CD4-positive, alpha-beta memory T cell (primary cell): Measurements from ENCODE around the gene RABEP1. TPM values are rescaled to one million over a fixed set of nuclear protein-coding genes. Genes with fewer than 3 reads are reported as not detected.
A peak's percentile ranks its signal among the peaks of the same experiment; 100 is the strongest.
"Not testable (repeated sequence)": the region's sequence is repeated elsewhere in the genome, so short reads cannot be mapped to it uniquely, and the experiment has no call there.

Source experiments
- CTCF ChIA-PET: fragments of 350-600 bp; sonication (Branson Sonifier 250); formaldehyde crosslinking; loops from one replicate; lab custom pipeline; 2021; ENCODE audit warnings: inconsistent platforms; ENCODE audit not compliant: partially characterized antibody; lab: Charles Lee
- POLR2A ChIA-PET: fragments of 350-600 bp; sonication (Branson Sonifier 250); formaldehyde crosslinking; loops from one replicate; lab custom pipeline; 2021; ENCODE audit not compliant: partially characterized antibody; lab: Charles Lee
- DNase-seq, 5 donors: peaks; one replicate each; pipeline versions ENCODE4 v3.0.0 to v3.0.0-alpha.2; 2020 to 2022; ENCODE audit warnings: mixed read lengths in 1 of 5
- H3K27ac ChIP-seq: one replicate; pipeline ENCODE4 v1.7.0; 2013; ENCODE audit warnings: low read depth, low read length
- H3K27me3 ChIP-seq: 2 replicates; pipeline ENCODE4 v1.7.0; 2013; ENCODE audit warnings: mild to moderate bottlenecking, low read length, moderate library complexity; ENCODE audit not compliant: insufficient read depth
- H3K36me3 ChIP-seq: 2 replicates; pipeline ENCODE4 v1.7.0; 2013; ENCODE audit warnings: mild to moderate bottlenecking, low read length, moderate library complexity; ENCODE audit not compliant: insufficient read depth
- H3K4me1 ChIP-seq: 2 replicates; pipeline ENCODE4 v1.7.0; 2013; ENCODE audit warnings: mild to moderate bottlenecking, low read length, moderate library complexity; ENCODE audit not compliant: insufficient read depth
- H3K4me3 ChIP-seq, 2 donors: one replicate each; pipeline ENCODE4 v1.7.0; 2013; ENCODE audit warnings: low read length in 2 of 2, mild to moderate bottlenecking in 1 of 2
- H3K9me3 ChIP-seq, 2 donors: one replicate each; pipeline ENCODE4 v1.7.0; 2013; ENCODE audit warnings: low read length in 2 of 2, control low read depth in 1 of 2; ENCODE audit not compliant: control insufficient read depth in 1 of 2
- H3K27ac Mint-ChIP-seq, 7 donors: one replicate each; pipeline ENCODE4 v1.8.0; 2020 to 2021; ENCODE audit warnings: mixed read lengths in 7 of 7, mild to moderate bottlenecking in 6 of 7, inconsistent platforms in 3 of 7, moderate library complexity in 3 of 7
- H3K27me3 Mint-ChIP-seq, 2 donors: one replicate each; pipeline ENCODE4 v1.8.0; 2020 to 2021; ENCODE audit warnings: mixed read lengths in 2 of 2
- H3K36me3 Mint-ChIP-seq, 2 donors: one replicate each; pipeline ENCODE4 v1.8.0; 2020 to 2021; ENCODE audit warnings: mixed read lengths in 2 of 2, inconsistent platforms in 1 of 2, mild to moderate bottlenecking in 1 of 2
- H3K4me1 Mint-ChIP-seq, 4 donors: one replicate each; pipeline ENCODE4 v1.8.0; 2020 to 2021; ENCODE audit warnings: mixed read lengths in 4 of 4, mild to moderate bottlenecking in 1 of 4
- H3K4me3 Mint-ChIP-seq, 8 donors: one replicate each; pipeline ENCODE4 v1.8.0; 2020 to 2021; ENCODE audit warnings: mixed read lengths in 8 of 8, mild to moderate bottlenecking in 7 of 8, moderate library complexity in 6 of 8, inconsistent platforms in 3 of 8
- H3K9me3 Mint-ChIP-seq, 8 donors: one replicate each; pipeline ENCODE4 v1.8.0; 2020 to 2021; ENCODE audit warnings: mixed read lengths in 8 of 8, mild to moderate bottlenecking in 5 of 8, inconsistent platforms in 3 of 8, moderate library complexity in 1 of 8
- intact Hi-C: fragments of 100-400 bp; cut with micrococcal nuclease; formaldehyde crosslinking; loops from one replicate; pipeline ENCODE4 v1.15.1; 2023
- polyA plus RNA-seq, 2 donors: library from polyadenylated mRNA; unstranded; fragments of 300-500 nt; fragmentation: Illumina TruSeq; gene quantifications; one replicate each; pipeline ENCODE4 v1.2.3, GENCODE V29; 2021
- total RNA-seq, 2 experiments: library from RNA; stranded (reverse); gene quantifications; one replicate each; pipeline ENCODE4 v1.2.3, GENCODE V29; 2021

RABEP1 gene
- total and polyA plus RNA-seq, 4 experiments from 2014 or later: 13.9 to 54.2 (median 43.5) TPM

GRCh38 chr17:5239769-5240168, 42.3 kb upstream of the RABEP1 start:
- H3K4me3 ChIP-seq, H3K27ac ChIP-seq, H3K36me3 ChIP-seq, DNase-seq, H3K27me3 ChIP-seq, H3K9me3 ChIP-seq, H3K4me3 Mint-ChIP-seq, intact Hi-C loops, CTCF ChIA-PET, H3K27me3 Mint-ChIP-seq, H3K9me3 Mint-ChIP-seq, H3K27ac Mint-ChIP-seq, H3K36me3 Mint-ChIP-seq: not testable (repeated sequence)
- H3K4me1 ChIP-seq: peaks cover 33% of the 10 kb centered on the region
- POLR2A ChIA-PET: interaction anchor here (2.1 kb wide), 1 partner anchor 48 kb away, joined by 6 read pairs; the partner anchor contains the start of gene ZNF594
- H3K4me1 Mint-ChIP-seq: peaks cover 19 to 53% (median 39%) of the 10 kb centered on the region in 4 donors

DNA sequence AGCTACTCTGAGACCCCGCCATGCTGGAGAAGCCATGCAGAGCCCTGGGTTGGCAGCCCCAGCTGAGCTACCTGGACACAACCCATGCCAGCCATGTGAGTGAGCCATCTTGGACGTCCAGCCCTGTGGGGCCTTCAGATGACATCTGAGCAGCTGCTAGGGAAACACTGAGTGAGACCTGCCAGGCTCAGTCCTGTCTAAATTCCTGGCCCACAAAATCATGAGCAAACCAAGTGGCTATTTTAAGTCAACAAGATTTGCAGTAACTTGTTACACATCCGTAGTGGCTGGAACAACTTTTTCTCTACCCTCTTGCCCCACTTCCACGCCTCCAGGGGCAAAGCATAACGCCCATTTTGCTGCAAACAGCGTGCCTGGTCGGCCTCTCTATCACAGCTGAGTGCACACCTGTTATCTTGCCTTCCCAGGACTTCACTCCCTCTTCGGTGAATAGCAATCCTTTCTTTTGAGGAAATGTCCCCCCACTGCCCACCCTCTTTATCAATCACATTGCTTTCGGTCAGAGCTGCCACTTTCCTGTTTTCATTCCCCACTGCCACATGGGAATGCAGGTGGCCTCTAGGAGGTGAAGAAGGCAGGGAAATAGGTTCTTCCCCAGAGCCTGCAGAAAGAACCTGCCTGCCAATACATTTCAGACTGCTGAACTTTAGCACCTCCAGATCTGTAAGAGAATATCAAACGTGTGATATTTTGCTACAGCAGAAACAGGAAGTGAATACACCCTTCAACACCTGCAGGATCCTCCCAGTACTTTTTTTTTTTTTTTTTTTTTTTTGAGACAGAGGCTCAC, 40.0 kb upstream of the RABEP1 start:
- H3K4me1 ChIP-seq: peaks cover 33% of the 10 kb centered on the region
- POLR2A ChIA-PET: interaction anchor here (0.8 to 1.2 kb wide), 6 partner anchors 12 to 47 kb away, joined by 3 to 4 read pairs (median 3); partner anchors contain the start of gene RABEP1

GRCh38 chr17:5247621-5248020, 34.5 kb upstream of the RABEP1 start:
- H3K4me3 Mint-ChIP-seq: no peak overlapping the region
- DNase-seq: no peak
- POLR2A ChIA-PET: no interaction called here
- H3K4me1 Mint-ChIP-seq: peaks cover 13 to 20% (median 15%) of the 10 kb centered on the region in 4 donors
- H3K4me1 ChIP-seq: peaks cover 15% of the 10 kb centered on the region
- H3K36me3 ChIP-seq: no peaks in the 10 kb centered on the region
- no peak overlapping the region for H3K27ac ChIP-seq
- no peak overlapping the region for H3K4me3 ChIP-seq
- H3K27ac Mint-ChIP-seq: peak overlapping the region in 2 of 7 donors; percentile 44 to 78
- intact Hi-C loops: loop anchor here (2.0 kb wide), 1 partner anchor 1179 kb away; no protein-coding TSS in a partner anchor
- H3K27me3 Mint-ChIP-seq: peaks cover 2% of the 10 kb centered on the region in 2 donors
- CTCF ChIA-PET: interaction anchor here (0.6 to 2.8 kb wide), 5 partner anchors 11 to 192 kb away, joined by 3 to 13 read pairs (median 7); partner anchors contain the start of gene C1QBP
- no peaks in the 10 kb centered on the region for H3K9me3 ChIP-seq
- peaks cover 0 to 1% of the 10 kb centered on the region in 2 donors for H3K36me3 Mint-ChIP-seq
- no peaks in the 10 kb centered on the region for H3K27me3 ChIP-seq
- H3K9me3 Mint-ChIP-seq: no peaks in the 10 kb centered on the region

More for the DNA sequence above, 40.0 kb upstream of the RABEP1 start:
- Mint-ChIP-seq H3K27ac (peak overlapping the region; percentile 72 to 99 (median 96)), H3K4me3 (peak overlapping the region in 7 of 8 donors; percentile 76 to 88 (median 84)), H3K36me3 (no peaks in the 10 kb centered on the region), H3K9me3 (peaks cover 0 to under 1% (median 0%) of the 10 kb centered on the region in 8 donors), H3K4me1 (peaks cover 18 to 49% (median 37%) of the 10 kb centered on the region in 4 donors), H3K27me3 (no peaks in the 10 kb centered on the region)
- Histone ChIP-seq H3K36me3 (no peaks in the 10 kb centered on the region), H3K9me3 (no peaks in the 10 kb centered on the region), H3K4me3 (no peak overlapping the region), H3K27me3 (no peaks in the 10 kb centered on the region), H3K27ac (peak overlapping the region; percentile 28)
- intact Hi-C loops: loop anchor here (1.0 kb wide), 1 partner anchor 45 kb away; no protein-coding TSS in a partner anchor
- peak; percentile 40 to 55 (median 48) for DNase-seq
- CTCF ChIA-PET: interaction anchor here (0.6 to 1.1 kb wide), 2 partner anchors 50 to 196 kb away, joined by 4 to 6 read pairs; partner anchors contain the start of gene ZNF594

- CTCF ChIA-PET: interaction anchor here (0.6 to 2.8 kb wide), 10 partner anchors 9 to 208 kb away, joined by 3 to 13 read pairs (median 4); partner anchors contain the start of gene C1QBP
- intact Hi-C loops: loop anchor here (1.0 to 2.0 kb wide), 3 partner anchors 58 to 1178 kb away; partner anchors contain the start of gene C1QBP
- Mint-ChIP-seq H3K4me1 (peaks cover 6 to 10% (median 8%) of the 10 kb centered on the region in 4 donors), H3K27ac (no peak overlapping the region), H3K9me3 (no peaks in the 10 kb centered on the region), H3K4me3 (peak overlapping the region in 1 of 8 donors; percentile 20), H3K36me3 (peaks cover 0 to 1% of the 10 kb centered on the region in 2 donors), H3K27me3 (peaks cover 2% of the 10 kb centered on the region in 2 donors)
- Histone ChIP-seq H3K27ac (no peak overlapping the region), H3K27me3 (no peaks in the 10 kb centered on the region), H3K4me3 (no peak overlapping the region), H3K36me3 (no peaks in the 10 kb centered on the region), H3K9me3 (no peaks in the 10 kb centered on the region), H3K4me1 (peaks cover 7% of the 10 kb centered on the region)
- no peak for DNase-seq
- POLR2A ChIA-PET: interaction anchor here (1.1 kb wide), 1 partner anchor 191 kb away, joined by 3 read pairs; the partner anchor contains the start of gene C1QBP
These were observed 33.1 kb upstream of the RABEP1 start for GRCh38 chr17:5248821-5249479.

DNA sequence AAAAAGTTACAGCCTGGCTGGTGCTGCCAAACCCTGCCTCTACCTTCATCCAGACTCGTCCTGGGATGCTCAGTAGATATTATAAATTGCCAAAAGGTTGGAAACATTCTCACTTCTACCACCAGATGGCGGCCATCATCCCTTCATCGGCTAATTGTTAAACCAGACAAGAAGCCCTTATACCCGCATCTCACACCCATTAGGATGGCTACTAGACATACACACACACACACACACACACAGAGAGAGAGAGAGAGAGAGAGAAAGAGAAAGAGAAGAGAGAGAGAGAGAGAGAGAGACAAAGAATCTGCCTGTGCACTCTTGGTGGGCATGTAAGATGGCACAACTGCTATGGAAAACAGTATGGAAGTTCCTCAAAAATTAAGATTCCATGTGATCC, 32.5 kb upstream of the RABEP1 start:
- Mint-ChIP-seq H3K4me3 (peak overlapping the region in 1 of 8 donors; percentile 8), H3K27ac (peak overlapping the region in 3 of 7 donors; percentile 64 to 94 (median 71)), H3K4me1 (peaks cover 5 to 8% (median 6%) of the 10 kb centered on the region in 4 donors), H3K36me3 (peaks cover 0 to 1% of the 10 kb centered on the region in 2 donors), H3K27me3 (peaks cover 2% of the 10 kb centered on the region in 2 donors), H3K9me3 (no peaks in the 10 kb centered on the region)
- Histone ChIP-seq H3K4me1 (peaks cover 7% of the 10 kb centered on the region), H3K9me3 (no peaks in the 10 kb centered on the region), H3K4me3 (no peak overlapping the region), H3K36me3 (no peaks in the 10 kb centered on the region), H3K27me3 (no peaks in the 10 kb centered on the region), H3K27ac (no peak overlapping the region)
- ChIA-PET CTCF (interaction anchor here (0.7 to 2.8 kb wide), 13 partner anchors 8 to 1187 kb away, joined by 3 to 13 read pairs (median 4); partner anchors contain the start of gene C1QBP), POLR2A (interaction anchor here (0.7 kb wide), 1 partner anchor 49 kb away, joined by 3 read pairs; no protein-coding TSS in a partner anchor)
- peak; percentile 65 to 73 (median 67) for DNase-seq
- intact Hi-C loops: loop anchor here (1.0 to 2.0 kb wide), 3 partner anchors 58 to 1177 kb away; partner anchors contain the start of gene C1QBP

DNA sequence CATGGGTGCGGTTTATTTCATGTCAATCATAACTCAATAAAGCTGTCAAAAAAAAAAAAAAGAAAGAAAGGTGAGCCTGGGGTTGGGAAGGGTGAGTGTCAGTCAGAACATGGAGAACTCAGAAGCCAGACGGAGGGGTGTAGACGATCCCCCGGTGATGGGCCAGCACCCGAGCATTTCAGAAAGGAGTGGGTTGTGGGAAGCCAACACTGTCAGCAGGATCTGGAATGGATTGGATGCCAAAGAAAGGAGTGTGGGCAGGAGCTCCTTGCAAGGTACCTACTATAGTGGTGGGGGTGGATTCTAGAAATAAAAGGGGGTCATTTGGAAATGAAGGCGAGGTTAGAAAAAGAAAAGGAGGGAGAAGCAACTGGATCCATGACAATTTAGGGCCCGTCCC, 27.7 kb upstream of the RABEP1 start:
- Mint-ChIP-seq H3K4me3 (no peak overlapping the region), H3K4me1 (peaks cover 8 to 15% (median 13%) of the 10 kb centered on the region in 4 donors), H3K36me3 (peaks cover 0 to 1% of the 10 kb centered on the region in 2 donors), H3K9me3 (no peaks in the 10 kb centered on the region), H3K27me3 (peaks cover 2% of the 10 kb centered on the region in 2 donors), H3K27ac (peak overlapping the region in 2 of 7 donors; percentile 62 to 77)
- POLR2A ChIA-PET: interaction anchor here (0.6 kb wide), 1 partner anchor 18 kb away, joined by 3 read pairs; no protein-coding TSS in a partner anchor
- CTCF ChIA-PET: no interaction called here
- H3K36me3 ChIP-seq: no peaks in the 10 kb centered on the region
- DNase-seq: no peak
- H3K9me3 ChIP-seq: no peaks in the 10 kb centered on the region
- intact Hi-C loops: no loop called here
- H3K4me1 ChIP-seq: peaks cover 13% of the 10 kb centered on the region
- H3K27ac ChIP-seq: no peak overlapping the region
- no peak overlapping the region for H3K4me3 ChIP-seq
- H3K27me3 ChIP-seq: no peaks in the 10 kb centered on the region
